HG03469 (cell line): ENCODE measurements around the gene TNS3.

Experiments
- ATAC-seq: cut with Tn5 transposase; IDR thresholded peaks from one replicate; pipeline ENCODE4 v1.9.1; 2021; ENCODE audit warnings: mild to moderate bottlenecking, moderate library complexity, moderate number of reproducible peaks; ENCODE audit not compliant: unreplicated experiment

The TNS3 gene

DNA sequence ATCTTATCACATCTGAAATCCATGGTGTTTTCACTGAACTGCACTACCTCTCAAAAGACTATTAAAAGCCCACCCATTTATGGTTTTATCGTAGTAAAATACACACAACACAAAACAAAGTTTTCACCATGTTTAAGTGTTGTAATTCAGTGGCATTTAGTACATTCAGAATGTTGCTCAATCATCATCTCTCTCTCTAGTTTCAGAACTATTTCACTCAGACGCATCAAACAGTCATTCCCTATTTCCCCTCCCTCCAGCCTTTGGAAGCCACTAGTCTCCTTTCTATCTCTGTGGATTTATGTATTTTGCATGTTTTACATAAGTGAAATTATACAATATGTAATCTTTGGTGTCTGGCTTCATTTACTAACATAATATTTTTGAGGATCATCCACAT lies 332.6 kb downstream of the TNS3 start:
- ATAC-seq = no peak

DNA sequence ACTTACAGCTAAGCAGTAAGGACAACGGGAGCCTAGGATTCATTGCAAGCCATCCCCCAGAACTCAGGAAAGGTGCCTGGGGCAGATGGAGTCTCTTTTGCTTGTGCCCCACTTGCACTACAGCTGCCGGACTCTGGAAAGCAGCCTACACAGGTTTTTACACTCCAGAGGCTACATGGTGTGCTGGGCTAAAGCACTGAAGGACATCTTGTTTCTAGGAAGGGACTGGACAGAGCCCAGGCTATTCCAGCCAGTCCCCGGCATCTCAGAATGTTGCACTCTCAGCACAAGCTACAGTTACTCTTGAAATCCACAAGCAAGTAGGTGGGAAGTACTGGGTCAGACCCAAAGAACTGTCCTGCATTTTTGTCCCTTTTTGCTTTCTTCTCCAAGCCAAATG lies 333.1 kb downstream of the TNS3 start:
- no peak for ATAC-seq

DNA sequence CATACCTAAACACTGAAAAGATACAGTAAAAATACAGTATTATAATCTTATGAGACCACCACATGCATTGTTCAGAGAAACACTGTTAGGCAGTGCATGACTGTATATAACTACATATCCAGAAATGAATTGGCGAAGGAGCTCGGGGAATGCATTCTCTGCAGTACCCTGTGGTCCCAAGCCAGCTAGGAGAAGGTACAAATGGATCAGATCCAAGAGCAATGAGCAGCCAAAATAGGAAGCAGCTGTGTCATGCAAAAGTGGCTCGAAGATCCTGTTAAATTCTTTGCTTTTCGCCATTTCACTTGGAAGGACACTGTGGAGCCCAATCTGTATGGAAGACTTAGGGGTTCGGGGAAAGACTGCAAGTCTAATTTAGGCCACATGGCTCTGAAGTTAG lies 334.8 kb downstream of the TNS3 start:
- no peak for ATAC-seq

DNA sequence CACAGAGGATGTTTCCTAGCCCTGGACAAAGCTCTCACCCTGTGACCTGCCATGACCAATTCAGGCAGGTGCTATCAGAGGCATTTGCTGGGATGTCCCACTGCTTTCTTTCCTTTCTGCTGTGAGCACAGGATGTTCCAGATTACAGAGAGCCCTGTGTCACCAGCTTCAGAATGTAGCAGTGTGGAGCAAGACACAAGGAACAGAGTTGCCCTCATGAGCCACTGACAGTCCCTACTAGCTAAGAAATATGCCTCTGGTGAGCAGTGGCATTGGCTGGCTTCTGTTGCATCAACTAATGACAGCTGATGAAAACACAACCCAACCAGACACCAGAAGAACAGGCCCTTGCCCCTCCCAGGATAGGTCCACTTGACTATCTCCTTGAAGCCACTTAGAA lies 337.2 kb downstream of the TNS3 start:
- ATAC-seq = no peak

DNA sequence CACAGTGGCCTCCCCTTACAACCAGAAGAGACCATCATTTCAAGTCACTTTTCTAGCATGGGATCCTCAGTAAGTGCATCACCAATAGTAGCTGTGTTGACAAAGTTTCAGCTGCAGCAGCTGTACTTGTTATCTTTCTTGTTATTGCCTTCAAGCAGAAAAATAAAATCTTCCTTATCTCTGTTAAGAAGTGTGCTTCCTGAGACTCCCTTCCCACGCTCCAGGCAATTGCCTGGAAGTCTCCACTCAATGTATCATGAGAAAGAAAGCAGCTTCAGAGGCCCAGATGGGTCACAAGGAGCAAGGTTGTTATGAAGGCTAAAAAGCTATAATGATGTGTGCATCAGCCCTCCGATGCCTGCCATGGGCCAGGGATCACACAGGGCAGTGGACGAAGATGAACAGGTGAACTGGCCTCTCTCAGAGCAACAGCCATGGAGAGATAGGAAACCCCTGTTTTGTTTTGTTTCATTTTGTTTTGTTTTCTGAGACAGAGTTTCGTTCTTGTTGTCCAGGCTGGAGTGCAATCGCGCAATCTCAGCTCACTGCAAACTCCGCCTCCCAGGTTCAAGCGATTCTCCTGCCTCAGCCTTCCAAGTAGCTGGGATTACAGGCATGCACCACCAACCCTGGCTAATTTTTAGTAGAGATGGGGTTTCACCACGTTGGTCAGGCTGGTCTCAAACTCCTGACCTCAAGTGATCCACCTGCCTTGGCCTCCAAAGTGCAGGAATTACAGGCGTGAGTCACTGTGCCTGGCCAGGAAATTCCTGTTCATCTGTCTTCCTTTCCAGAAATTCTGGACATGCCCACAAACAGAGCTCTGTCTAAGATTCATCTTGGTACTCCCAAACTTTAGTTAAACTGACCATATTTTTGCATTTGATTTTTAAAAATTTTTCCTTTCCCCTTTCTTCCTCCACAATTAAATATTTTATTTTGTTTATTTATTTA lies 340.5 kb downstream of the TNS3 start:
- no peak for ATAC-seq

DNA sequence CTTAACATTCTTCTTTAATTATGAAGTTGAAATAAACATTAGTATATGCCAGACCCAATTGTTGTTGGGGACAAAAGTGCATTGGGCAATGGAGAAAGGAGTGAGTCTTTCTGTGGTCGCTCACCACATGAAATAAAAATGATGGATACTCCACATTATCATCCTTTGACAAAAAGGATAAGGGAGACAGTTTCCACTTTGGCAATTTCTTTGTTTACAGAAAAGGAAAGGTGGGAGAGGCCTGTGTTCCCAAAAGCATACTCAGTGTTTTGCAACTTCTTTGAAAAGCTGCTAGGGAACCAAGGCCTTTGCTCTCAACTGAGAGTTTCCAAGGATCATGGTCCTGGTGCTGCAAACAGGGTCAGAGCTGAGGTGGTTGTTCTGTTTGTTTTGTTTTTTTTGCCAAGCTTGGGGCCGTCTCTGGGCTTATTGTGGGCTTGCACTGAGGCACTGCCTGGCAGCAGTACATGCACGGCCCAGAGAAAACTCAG lies 341.9 kb downstream of the TNS3 start:
- no peak for ATAC-seq

DNA sequence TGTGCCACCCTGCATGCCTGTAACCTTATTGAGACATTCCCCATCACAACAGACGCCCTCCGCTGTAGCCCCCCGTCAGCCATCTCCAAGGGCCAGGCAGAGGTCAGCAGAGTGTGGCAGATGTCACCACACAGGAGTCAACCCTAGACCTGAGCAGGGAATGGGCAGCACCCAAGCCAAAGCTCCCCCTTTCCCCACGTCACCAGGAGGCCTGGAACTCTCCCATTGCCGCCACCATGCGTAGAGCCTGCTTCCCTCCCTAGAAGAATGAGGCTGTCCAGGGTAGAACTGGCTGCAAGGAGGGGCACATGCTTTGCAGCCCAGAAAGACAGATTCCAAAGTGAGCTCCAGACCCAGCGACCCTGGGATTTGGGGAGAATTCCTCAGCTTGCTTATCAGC lies 342.9 kb downstream of the TNS3 start:
- ATAC-seq = no peak

DNA sequence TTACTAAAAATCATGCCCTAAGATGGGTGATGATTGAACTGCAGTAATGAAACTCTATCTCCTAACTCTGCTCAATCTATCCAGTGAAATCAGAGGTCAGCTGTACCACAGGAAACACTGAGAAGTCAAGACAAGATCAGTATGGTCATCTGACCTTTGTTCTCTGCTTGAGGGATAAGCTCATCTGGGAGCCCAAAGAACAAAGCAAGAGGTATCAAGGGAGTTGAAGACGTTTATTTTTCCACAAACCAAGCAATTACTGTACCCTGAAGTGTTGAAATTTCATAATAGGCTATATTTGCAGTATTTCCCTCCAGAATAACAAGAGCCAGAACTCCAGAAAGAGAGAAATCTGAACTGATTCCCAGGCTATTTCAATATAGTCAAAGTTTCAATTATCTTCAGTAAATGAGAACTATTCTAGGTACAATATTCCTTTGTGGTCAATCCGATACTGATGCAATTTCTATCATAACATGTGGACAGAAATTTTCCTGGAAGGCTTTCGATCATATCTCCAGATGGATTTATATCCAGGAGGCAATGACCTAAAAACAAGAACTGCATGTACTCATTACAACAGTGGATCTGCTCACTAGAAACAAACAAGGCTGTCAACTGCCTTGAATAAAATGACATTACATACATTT lies 345.3 kb downstream of the TNS3 start:
- no peak for ATAC-seq

DNA sequence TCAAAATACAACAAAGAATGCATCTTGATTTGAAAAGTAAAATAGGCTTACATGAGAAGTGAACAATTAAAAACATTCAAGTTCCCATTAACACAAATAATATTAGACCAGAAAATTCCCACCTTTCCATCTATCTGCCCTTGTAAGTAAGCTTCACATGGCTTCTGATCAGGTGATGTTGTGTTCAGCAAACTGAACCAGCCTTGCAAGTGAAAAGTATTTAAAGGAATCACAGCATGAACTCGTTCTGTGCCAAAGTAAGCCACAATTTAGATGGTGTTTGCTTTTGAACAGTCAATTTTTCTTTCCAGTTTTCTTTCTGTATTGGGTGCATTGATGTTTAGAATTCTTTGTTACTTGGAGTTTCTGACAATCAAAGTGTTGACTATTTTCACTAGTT lies 347.9 kb downstream of the TNS3 start:
- ATAC-seq = no peak

DNA sequence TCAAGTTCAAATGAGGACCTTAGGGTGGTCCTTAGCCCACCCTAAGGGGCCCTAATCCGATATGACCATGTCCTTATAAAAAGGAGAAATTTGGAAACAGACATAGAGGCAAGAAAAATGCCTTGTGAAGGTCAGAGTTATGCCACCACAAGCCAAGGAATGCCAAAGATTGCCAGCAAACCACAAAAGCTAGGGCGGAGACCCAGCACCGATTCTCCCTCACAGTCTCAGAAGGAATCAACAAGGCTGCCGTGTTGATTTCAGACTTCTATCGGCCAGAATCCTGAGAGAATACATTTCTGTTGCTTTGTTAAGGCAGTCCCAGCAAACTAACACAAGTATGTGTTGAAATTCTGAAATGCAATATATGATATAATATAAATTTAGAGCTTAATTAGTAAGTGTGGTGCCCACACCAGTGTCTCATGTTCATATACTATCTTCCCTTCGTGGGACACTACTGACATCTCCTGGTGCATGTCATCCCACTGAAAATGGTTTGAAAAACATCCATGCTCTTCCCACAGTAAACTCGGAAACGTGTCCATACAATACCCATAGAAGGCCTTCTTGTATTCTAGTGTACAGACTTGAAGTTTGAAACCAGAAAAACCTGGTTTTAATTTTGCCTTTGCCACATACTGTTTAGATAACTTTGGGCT lies 349.0 kb downstream of the TNS3 start:
- ATAC-seq = no peak

DNA sequence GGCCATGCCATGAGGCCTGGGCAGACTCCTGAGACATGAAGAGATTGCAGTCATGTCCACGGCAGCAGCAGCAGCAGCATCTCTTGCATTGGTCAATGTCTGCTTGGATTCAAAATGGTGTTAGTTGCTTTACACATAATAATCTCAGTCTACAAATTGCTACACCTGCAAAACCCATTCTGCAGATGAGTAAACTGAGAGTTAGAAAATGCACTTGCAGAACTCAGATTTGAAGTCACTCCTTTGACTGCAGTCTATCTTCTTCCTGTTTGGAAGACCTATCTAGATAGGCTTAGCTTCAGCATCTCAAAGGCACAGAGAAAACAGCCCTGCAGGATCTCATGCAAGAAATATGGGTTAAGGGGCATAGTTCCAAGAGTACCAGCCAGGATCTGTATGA lies 350.3 kb downstream of the TNS3 start:
- no peak for ATAC-seq

DNA sequence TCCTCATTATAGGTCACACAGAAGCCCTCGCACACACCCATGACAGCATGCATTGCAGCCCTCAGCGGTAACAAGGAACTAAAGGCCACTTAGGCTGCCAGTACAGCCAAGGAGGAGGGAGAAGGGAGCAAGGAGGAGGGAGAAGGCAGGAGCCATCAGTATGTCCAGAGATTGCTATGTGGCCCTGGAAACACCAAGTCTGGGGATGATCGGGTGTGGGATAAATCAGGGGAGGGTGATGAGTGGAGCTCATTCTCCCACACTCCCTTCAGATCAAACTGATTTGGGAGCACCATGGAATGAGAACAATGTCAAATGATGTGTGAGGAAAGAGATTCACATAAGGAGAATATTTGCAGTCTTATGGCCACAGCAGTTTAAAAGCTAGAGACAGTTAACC lies 350.9 kb downstream of the TNS3 start:
- no peak for ATAC-seq

DNA sequence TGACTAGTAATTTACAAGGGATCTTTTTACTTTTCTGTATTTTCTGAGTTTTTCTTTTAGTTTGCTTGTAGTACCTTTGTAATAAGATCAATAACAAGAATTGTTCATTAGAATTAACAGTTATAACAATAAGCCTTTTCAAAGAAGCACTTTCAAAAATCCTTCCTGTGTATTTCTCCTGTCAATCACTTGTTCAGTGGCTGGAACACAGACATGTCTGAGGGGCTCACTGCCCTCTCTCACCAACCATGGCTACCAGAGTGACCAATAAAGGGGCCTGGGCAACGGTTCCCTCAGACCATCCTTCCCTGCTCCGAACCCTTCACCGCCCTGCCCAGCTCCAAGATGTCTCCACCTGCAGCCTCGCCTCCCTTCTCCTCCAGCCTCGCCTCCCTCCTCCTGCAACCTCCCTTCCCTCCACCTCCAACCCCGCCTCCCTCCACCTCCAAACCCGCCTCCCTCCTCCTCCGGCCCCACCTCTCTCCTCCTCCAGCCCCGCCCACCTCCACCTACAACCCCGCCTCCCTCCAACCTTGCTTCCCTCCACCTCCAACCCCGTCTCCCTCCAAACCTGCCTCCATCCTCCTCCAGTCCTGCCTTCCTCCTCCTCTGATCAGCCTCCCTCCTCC lies 353.4 kb downstream of the TNS3 start:
- no peak for ATAC-seq

DNA sequence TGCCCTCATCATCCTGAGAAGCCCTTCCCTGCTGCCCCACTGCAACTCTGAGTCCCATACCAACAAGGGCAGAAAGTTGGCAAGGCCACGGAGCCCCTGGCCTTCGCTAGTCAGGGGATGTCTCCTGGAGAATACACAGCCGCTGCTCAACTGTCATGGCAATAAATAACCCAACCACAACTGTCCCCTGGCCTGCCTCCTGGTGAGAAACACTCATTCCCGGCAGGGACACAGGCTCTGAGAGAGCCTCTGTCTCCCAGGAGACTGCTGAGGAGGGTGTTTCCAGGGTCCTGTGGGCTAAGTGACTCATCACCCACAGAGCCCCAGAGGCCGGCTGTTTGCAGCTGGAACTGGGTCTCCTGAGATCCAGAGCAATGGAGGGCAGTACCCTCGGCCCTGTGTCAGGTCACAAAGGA lies 354.1 kb downstream of the TNS3 start:
- peak; percentile 56 for ATAC-seq

DNA sequence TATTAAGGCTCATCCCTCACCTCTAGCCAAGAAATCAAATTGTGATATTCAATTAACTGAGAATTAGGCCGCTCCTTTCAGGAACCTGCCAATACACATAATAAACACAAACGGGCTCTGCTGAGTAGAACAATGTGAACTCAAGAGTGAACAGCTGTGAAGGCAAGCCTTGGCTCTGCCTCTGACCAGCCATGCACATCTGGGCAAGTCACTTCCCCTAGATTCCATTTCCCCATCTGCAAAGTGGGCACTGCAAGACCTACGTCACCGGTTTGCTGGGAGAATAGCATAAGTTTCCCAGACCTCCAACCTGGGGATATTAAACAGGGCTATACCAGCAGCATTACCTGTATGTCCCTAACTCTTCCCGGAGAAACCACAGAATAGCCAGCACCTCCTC lies 355.2 kb downstream of the TNS3 start:
- no peak for ATAC-seq

DNA sequence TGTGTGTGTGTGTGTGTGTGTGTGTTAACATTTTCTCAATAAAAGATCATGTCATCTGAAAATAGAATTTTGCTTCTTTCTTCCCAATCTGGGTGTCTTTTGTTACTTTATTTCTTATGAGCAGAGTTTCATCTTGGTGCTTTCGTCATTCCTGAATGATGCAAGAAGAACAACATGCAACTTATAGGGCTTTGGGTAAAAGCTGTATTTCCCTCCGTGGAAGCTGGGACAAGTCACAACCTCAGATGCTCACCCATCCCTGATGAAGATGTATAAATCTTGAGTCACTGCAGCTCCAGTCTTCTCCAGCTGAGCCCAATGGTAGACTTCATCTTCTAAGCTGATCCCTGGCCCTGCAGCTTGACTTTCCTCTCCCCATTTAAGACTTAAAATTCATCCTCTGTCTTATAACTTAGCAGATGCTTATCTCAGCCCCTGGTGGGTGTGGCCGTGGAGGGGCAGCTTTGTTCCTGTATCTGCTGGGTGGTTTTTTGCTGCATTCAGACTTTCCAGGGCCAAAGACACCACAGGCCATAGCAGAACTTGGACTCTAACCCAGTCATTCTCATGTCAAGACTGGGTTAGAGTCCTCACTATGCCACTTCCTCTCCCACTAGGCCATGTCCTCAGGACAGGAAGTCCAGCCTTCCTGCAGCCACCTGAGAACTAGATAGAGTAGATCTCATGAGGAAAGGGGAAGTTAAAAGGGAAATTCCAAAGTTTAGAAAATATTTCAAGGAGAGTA lies 356.4 kb downstream of the TNS3 start:
- ATAC-seq = peak; percentile 45
